ENCODE data around the gene BEND7. TPM values are rescaled to one million over a fixed set of nuclear protein-coding genes. Genes with fewer than 3 reads are reported as not detected.

BEND7 gene
- total and polyA plus RNA-seq, 5 donors = 7.1 to 17.4 (median 14.3) TPM

GRCh38 chr10:13400196-13400965 lies 128.4 kb downstream of the BEND7 start:
- no peak for DNase-seq
- no peak for ATAC-seq
- Histone ChIP-seq H3K27me3 (ENCODE audit: control insufficient read depth, insufficient read depth) (no peaks in the 10 kb centered on the region), H3K9me3 (ENCODE audit: control insufficient read depth, low read length) (no peaks in the 10 kb centered on the region), H3K4me1 (ENCODE audit: control insufficient read depth, insufficient read depth, low read length) (no peaks in the 10 kb centered on the region), H3K4me3 (ENCODE audit: low read length) (no peak overlapping the region), H3K27ac (ENCODE audit: low read length) (no peak overlapping the region)
- WGBS = 76% methylated on average over 15 of the region's 15 CpGs
- intact Hi-C loops (cut with DNase I) = no loop called here

GRCh38 chr10:13399752-13400151 lies 129.1 kb downstream of the BEND7 start:
- H3K27ac ChIP-seq (ENCODE audit: low read length) = no peak overlapping the region
- 93% methylated on average over 2 of the region's 2 CpGs for WGBS
- ATAC-seq (no peak), DNase-seq (no peak)
- H3K9me3 ChIP-seq (ENCODE audit: control insufficient read depth, low read length) = no peaks in the 10 kb centered on the region
- H3K27me3 ChIP-seq (ENCODE audit: control insufficient read depth, insufficient read depth) = no peaks in the 10 kb centered on the region
- no peaks in the 10 kb centered on the region for H3K4me1 ChIP-seq (ENCODE audit: control insufficient read depth, insufficient read depth, low read length)
- H3K4me3 ChIP-seq (ENCODE audit: low read length) = no peak overlapping the region
- intact Hi-C loops (cut with DNase I) = no loop called here

GRCh38 chr10:13399236-13399635 lies 129.6 kb downstream of the BEND7 start:
- DNase-seq = no peak
- H3K4me1 ChIP-seq (ENCODE audit: control insufficient read depth, insufficient read depth, low read length) = no peaks in the 10 kb centered on the region
- no peak for ATAC-seq
- WGBS = 85% methylated on average over 8 of the region's 8 CpGs
- H3K9me3 ChIP-seq (ENCODE audit: control insufficient read depth, low read length) = no peaks in the 10 kb centered on the region
- intact Hi-C loops (cut with DNase I) = no loop called here
- H3K4me3 ChIP-seq (ENCODE audit: low read length) = no peak overlapping the region
- H3K27ac ChIP-seq (ENCODE audit: low read length) = no peak overlapping the region
- no peaks in the 10 kb centered on the region for H3K27me3 ChIP-seq (ENCODE audit: control insufficient read depth, insufficient read depth)

GRCh38 chr10:13397052-13397451 lies 131.8 kb downstream of the BEND7 start:
- ATAC-seq = no peak
- H3K27ac ChIP-seq (ENCODE audit: low read length) = no peak overlapping the region
- intact Hi-C loops (cut with DNase I) = no loop called here

GRCh38 chr10:13396369-13396768 lies 132.4 kb downstream of the BEND7 start:
- Histone ChIP-seq H3K27me3 (ENCODE audit: control insufficient read depth, insufficient read depth) (no peaks in the 10 kb centered on the region), H3K27ac (ENCODE audit: low read length) (no peak overlapping the region), H3K9me3 (ENCODE audit: control insufficient read depth, low read length) (no peaks in the 10 kb centered on the region), H3K4me3 (ENCODE audit: low read length) (no peak overlapping the region), H3K4me1 (ENCODE audit: control insufficient read depth, insufficient read depth, low read length) (no peaks in the 10 kb centered on the region)
- intact Hi-C loops (cut with DNase I) = no loop called here
- ATAC-seq (no peak), DNase-seq (no peak)

More at GRCh38 chr10:13397052-13397451, 131.8 kb downstream of the BEND7 start:
- no peaks in the 10 kb centered on the region for H3K27me3 ChIP-seq (ENCODE audit: control insufficient read depth, insufficient read depth)
- H3K4me3 ChIP-seq (ENCODE audit: low read length) = no peak overlapping the region
- WGBS = 96% methylated on average over 3 of the region's 3 CpGs
- H3K9me3 ChIP-seq (ENCODE audit: control insufficient read depth, low read length) = no peaks in the 10 kb centered on the region
- H3K4me1 ChIP-seq (ENCODE audit: control insufficient read depth, insufficient read depth, low read length) = no peaks in the 10 kb centered on the region
- no peak for DNase-seq

GRCh38 chr10:13395540-13395939 lies 133.3 kb downstream of the BEND7 start:
- no peaks in the 10 kb centered on the region for H3K4me1 ChIP-seq (ENCODE audit: control insufficient read depth, insufficient read depth, low read length)
- H3K9me3 ChIP-seq (ENCODE audit: control insufficient read depth, low read length) = no peaks in the 10 kb centered on the region
- intact Hi-C loops (cut with DNase I) = no loop called here
- no peaks in the 10 kb centered on the region for H3K27me3 ChIP-seq (ENCODE audit: control insufficient read depth, insufficient read depth)
- 88% methylated on average over 3 of the region's 3 CpGs for WGBS
- H3K27ac ChIP-seq (ENCODE audit: low read length) = no peak overlapping the region
- DNase-seq = no peak
- ATAC-seq = no peak
- no peak overlapping the region for H3K4me3 ChIP-seq (ENCODE audit: low read length)

- whole genome bisulfite sequencing = 43% methylated on average over 4 of the region's 4 CpGs
These were observed 135.2 kb downstream of the BEND7 start for GRCh38 chr10:13393640-13394039.

GRCh38 chr10:13392701-13393100 lies 136.1 kb downstream of the BEND7 start:
- Histone ChIP-seq H3K27me3 (ENCODE audit: control insufficient read depth, insufficient read depth) (no peaks in the 10 kb centered on the region), H3K4me3 (ENCODE audit: low read length) (no peak overlapping the region), H3K4me1 (ENCODE audit: control insufficient read depth, insufficient read depth, low read length) (no peaks in the 10 kb centered on the region), H3K9me3 (ENCODE audit: control insufficient read depth, low read length) (no peaks in the 10 kb centered on the region), H3K27ac (ENCODE audit: low read length) (no peak overlapping the region)
- intact Hi-C loops (cut with DNase I) = no loop called here
- WGBS = 92% methylated on average over 5 of the region's 5 CpGs
- DNase-seq (no peak), ATAC-seq (no peak)

More at GRCh38 chr10:13393640-13394039, 135.2 kb downstream of the BEND7 start:
- no peak for ATAC-seq
- Histone ChIP-seq H3K4me3 (ENCODE audit: low read length) (no peak overlapping the region), H3K27ac (ENCODE audit: low read length) (no peak overlapping the region), H3K27me3 (ENCODE audit: control insufficient read depth, insufficient read depth) (no peaks in the 10 kb centered on the region), H3K4me1 (ENCODE audit: control insufficient read depth, insufficient read depth, low read length) (no peaks in the 10 kb centered on the region), H3K9me3 (ENCODE audit: control insufficient read depth, low read length) (no peaks in the 10 kb centered on the region)
- no peak for DNase-seq
- intact Hi-C loops (cut with DNase I) = no loop called here

Other genes with a start within 250 kb of the BEND7 start
- gene PHYH, start 228.9 kb downstream of the BEND7 start, total RNA-seq = 10 to 100 TPM; 70.7 to 94.9 (median 88.9) TPM
- gene PHYH, start 228.9 kb downstream of the BEND7 start, polyA plus RNA-seq = 138 TPM
- 10 to 100 TPM; 31.8 to 38.3 (median 36.3) TPM for gene SEPHS1, start 180.7 kb downstream of the BEND7 start, total RNA-seq
- 24.2 TPM for gene SEPHS1, start 180.7 kb downstream of the BEND7 start, polyA plus RNA-seq
- 10 to 100 TPM; 14.5 to 17.7 (median 15.1) TPM for gene PRPF18, start 58.0 kb upstream of the BEND7 start, total RNA-seq
- gene PRPF18, start 58.0 kb upstream of the BEND7 start, polyA plus RNA-seq = 14.6 TPM